Vagina (tissue), 2 donors: ENCODE results near the gene NUDT1. TPM values are rescaled to one million over a fixed set of nuclear protein-coding genes. Genes with fewer than 3 reads are reported as not detected.

Experiments
- DNase-seq, 2 donors: peaks; one replicate each; pipeline ENCODE4 v3.0.0-alpha.2; 2017; ENCODE audit errors: extremely low spot score in 2 of 2
- H3K27ac ChIP-seq: fragments of 200-600 bp; sonication (generic); one replicate; pipeline ENCODE4 v1.5.1; 2019
- H3K27me3 ChIP-seq: fragments of 200-600 bp; sonication (generic); one replicate; pipeline ENCODE4 v1.5.1; 2019
- H3K36me3 ChIP-seq, 2 donors: fragments of 200-600 bp; sonication (generic); one replicate each; pipeline ENCODE4 v1.5.1; 2017 to 2019
- H3K4me1 ChIP-seq: fragments of 200-600 bp; sonication (generic); one replicate; pipeline ENCODE4 v1.5.1; 2019
- H3K4me3 ChIP-seq, 2 donors: fragments of 200-600 bp; sonication (generic); 1 replicate in 1 of 2; 2 replicates in 1 of 2; pipeline ENCODE4 v1.5.1; 2016 to 2019
- H3K9me3 ChIP-seq: fragments of 200-600 bp; sonication (generic); one replicate; pipeline ENCODE4 v1.5.1; 2019
- CTCF ChIP-seq, 3 experiments: fragments of 450-650 bp in 2 of 3; fragments of 200-600 bp in 1 of 3; sonication (generic) in 1 of 3; IDR thresholded peaks; one replicate each; pipeline ENCODE4 v1.5.1; 2017 to 2019; ENCODE audit warnings: antibody characterized with exemption in 3 of 3, mild to moderate bottlenecking in 2 of 3, moderate library complexity in 2 of 3
- POLR2A ChIP-seq, 2 donors: fragments of 450-650 bp; IDR thresholded peaks; one replicate each; pipeline ENCODE4 v1.6.1; 2017; ENCODE audit warnings: antibody characterized with exemption in 2 of 2, mild to moderate bottlenecking in 2 of 2, moderate library complexity in 2 of 2
- POLR2AphosphoS5 ChIP-seq, 2 donors: sonication (generic); formaldehyde crosslinking; IDR thresholded peaks; one replicate each; pipeline ENCODE4 v1.9.0; 2017; ENCODE audit warnings: antibody characterized with exemption in 2 of 2, mild to moderate bottlenecking in 2 of 2, low read depth in 1 of 2; ENCODE audit not compliant: insufficient read depth in 1 of 2
- intact Hi-C: fragments of 100-400 bp; cut with DNase I; formaldehyde crosslinking; loops from one replicate; pipeline ENCODE4 v1.15.1; 2023
- total RNA-seq: library from RNA; depleted of rRNA; stranded (reverse); fragments of >200 nt; gene quantifications from one replicate; pipeline ENCODE4 v1.2.3, GENCODE V29; 2016

The NUDT1 gene
- total RNA-seq, 1 donor from 2014 or later = 19.4 TPM

GRCh38 chr7:2249744-2250323 is 7.8 kb downstream of the NUDT1 start:
- H3K27ac ChIP-seq = peak overlapping the region; percentile 73

GRCh38 chr7:2251381-2251780 is 9.4 kb downstream of the NUDT1 start:
- H3K27ac ChIP-seq = no peak overlapping the region
- H3K36me3 ChIP-seq = peaks cover 0 to 8% of the 10 kb centered on the region in 2 donors
- TF ChIP-seq CTCF (IDR thresholded peaks at IDR 0.05) (no peak), POLR2A (IDR thresholded peaks at IDR 0.05) (no peak), POLR2AphosphoS5 (IDR thresholded peaks at IDR 0.05; ENCODE audit: insufficient read depth in 1 of 2, low read depth in 1 of 2) (no peak)
- intact Hi-C loops = no loop called here
- no peaks in the 10 kb centered on the region for H3K27me3 ChIP-seq
- no peak for DNase-seq
- no peak overlapping the region for H3K4me3 ChIP-seq
- no peaks in the 10 kb centered on the region for H3K9me3 ChIP-seq
- H3K4me1 ChIP-seq = peaks cover 12% of the 10 kb centered on the region

More at GRCh38 chr7:2249744-2250323, 7.8 kb downstream of the NUDT1 start:
- TF ChIP-seq CTCF (IDR thresholded peaks at IDR 0.05) = no peak
- no peak for TF ChIP-seq POLR2A (IDR thresholded peaks at IDR 0.05)
- TF ChIP-seq POLR2AphosphoS5 (IDR thresholded peaks at IDR 0.05; ENCODE audit: insufficient read depth in 1 of 2, low read depth in 1 of 2) = no peak
- no peak overlapping the region for H3K4me3 ChIP-seq
- H3K9me3 ChIP-seq = no peaks in the 10 kb centered on the region
- H3K27me3 ChIP-seq = no peaks in the 10 kb centered on the region
- H3K36me3 ChIP-seq = no peaks in the 10 kb centered on the region
- no peak for DNase-seq
- H3K4me1 ChIP-seq = peaks cover 12% of the 10 kb centered on the region
- intact Hi-C loops = no loop called here

GRCh38 chr7:2251841-2252771 is 10.1 kb downstream of the NUDT1 start:
- no peak for TF ChIP-seq POLR2A (IDR thresholded peaks at IDR 0.05)
- no peak for TF ChIP-seq POLR2AphosphoS5 (IDR thresholded peaks at IDR 0.05; ENCODE audit: insufficient read depth in 1 of 2, low read depth in 1 of 2)
- no peak for TF ChIP-seq CTCF (IDR thresholded peaks at IDR 0.05)
- intact Hi-C loops = no loop called here
- Histone ChIP-seq H3K4me3 (no peak overlapping the region), H3K27ac (no peak overlapping the region), H3K27me3 (no peaks in the 10 kb centered on the region), H3K36me3 (peaks cover 0 to 16% of the 10 kb centered on the region in 2 donors), H3K4me1 (peaks cover 12% of the 10 kb centered on the region), H3K9me3 (no peaks in the 10 kb centered on the region)
- DNase-seq = no peak

- H3K4me3 ChIP-seq = no peak overlapping the region
- H3K4me1 ChIP-seq = peaks cover 12% of the 10 kb centered on the region
- intact Hi-C loops = no loop called here
- DNase-seq = no peak
- no peaks in the 10 kb centered on the region for H3K27me3 ChIP-seq
- peaks cover 0 to 22% of the 10 kb centered on the region in 2 donors for H3K36me3 ChIP-seq
- no peak for TF ChIP-seq CTCF (IDR thresholded peaks at IDR 0.05)
- TF ChIP-seq POLR2A (IDR thresholded peaks at IDR 0.05) = no peak
- H3K9me3 ChIP-seq = no peaks in the 10 kb centered on the region
- no peak overlapping the region for H3K27ac ChIP-seq
Measured at GRCh38 chr7:2253021-2253420, 11.0 kb downstream of the NUDT1 start.
